ENCODE results near the gene ADTRP.

DNA sequence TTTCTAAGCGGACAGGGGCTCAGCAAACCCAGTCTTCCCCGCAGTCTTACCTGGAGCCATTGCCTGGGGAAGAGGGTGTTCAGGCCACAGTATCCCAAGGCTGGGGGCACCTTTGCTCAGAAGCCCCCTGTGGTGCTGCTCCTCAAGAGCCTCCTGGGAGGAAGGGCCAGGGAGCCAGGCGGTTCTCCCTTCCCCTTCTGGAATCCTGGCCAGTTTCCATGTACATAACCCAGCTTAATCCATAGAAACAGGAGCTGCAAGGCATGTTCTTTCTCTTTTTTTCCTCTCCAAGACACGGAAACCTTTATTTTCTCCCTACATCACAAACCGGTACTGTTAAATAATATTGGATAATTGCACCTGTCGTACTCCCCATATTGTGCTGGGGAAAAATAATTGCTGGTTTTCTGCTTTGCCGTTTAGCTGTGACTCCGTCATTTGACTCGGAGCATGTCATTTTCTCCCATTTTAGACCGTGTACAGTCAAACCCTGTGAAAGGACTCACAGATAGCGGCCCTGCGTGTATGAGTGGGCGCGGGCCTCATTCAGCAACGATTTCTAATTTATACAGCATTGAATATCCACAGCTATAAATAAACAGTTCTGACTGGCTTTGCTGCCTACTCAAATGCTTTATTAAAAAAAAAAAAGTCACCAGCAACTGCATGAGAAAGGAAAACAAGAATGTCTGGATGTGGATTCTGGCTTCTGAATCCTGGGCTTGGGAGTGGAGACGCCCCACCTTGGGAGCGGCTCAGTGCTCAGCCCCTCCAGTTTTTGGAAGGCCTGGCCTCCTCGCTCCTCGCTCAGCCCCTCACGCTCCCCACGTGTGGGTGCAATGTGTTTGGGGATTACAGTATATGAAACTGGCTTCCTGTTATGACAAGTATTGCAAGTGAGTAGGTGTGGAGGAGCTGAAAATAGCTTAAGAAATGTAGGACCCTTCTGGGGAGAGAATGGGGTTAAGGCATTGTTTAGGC lies 67.3 kb downstream of the ADTRP start:
- TF ChIP-seq POLR2AphosphoS5 (IDR thresholded peaks at IDR 0.05; ENCODE audit: low read depth, low read length) (no peak), CEBPB (IDR thresholded peaks at IDR 0.05; ENCODE audit: low read depth) (no peak), YY1 (IDR thresholded peaks at IDR 0.05; ENCODE audit: extremely low read depth, insufficient replicate concordance, low read depth, low read length) (no peak), ZNF274 (IDR thresholded peaks at IDR 0.05; ENCODE audit: low read depth, low read length) (no peak), FOSL1 (IDR thresholded peaks at IDR 0.05; ENCODE audit: low read depth) (no peak), EGR1 (IDR thresholded peaks at IDR 0.05; ENCODE audit: low read depth) (no peak)
- TF ChIP-seq, protein P1, sequence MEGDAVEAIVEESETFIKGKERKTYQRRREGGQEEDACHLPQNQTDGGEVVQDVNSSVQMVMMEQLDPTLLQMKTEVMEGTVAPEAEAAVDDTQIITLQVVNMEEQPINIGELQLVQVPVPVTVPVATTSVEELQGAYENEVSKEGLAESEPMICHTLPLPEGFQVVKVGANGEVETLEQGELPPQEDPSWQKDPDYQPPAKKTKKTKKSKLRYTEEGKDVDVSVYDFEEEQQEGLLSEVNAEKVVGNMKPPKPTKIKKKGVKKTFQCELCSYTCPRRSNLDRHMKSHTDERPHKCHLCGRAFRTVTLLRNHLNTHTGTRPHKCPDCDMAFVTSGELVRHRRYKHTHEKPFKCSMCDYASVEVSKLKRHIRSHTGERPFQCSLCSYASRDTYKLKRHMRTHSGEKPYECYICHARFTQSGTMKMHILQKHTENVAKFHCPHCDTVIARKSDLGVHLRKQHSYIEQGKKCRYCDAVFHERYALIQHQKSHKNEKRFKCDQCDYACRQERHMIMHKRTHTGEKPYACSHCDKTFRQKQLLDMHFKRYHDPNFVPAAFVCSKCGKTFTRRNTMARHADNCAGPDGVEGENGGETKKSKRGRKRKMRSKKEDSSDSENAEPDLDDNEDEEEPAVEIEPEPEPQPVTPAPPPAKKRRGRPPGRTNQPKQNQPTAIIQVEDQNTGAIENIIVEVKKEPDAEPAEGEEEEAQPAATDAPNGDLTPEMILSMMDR (IDR thresholded peaks at IDR 0.05 in 2 of 3, conservative IDR thresholded peaks at IDR 0.05 in 1 of 3; ENCODE audit: borderline replicate concordance in 1 of 3, insufficient read depth in 1 of 3, low read depth in 2 of 3, low read length in 2 of 3): no peak
- TF ChIP-seq, protein P2, sequence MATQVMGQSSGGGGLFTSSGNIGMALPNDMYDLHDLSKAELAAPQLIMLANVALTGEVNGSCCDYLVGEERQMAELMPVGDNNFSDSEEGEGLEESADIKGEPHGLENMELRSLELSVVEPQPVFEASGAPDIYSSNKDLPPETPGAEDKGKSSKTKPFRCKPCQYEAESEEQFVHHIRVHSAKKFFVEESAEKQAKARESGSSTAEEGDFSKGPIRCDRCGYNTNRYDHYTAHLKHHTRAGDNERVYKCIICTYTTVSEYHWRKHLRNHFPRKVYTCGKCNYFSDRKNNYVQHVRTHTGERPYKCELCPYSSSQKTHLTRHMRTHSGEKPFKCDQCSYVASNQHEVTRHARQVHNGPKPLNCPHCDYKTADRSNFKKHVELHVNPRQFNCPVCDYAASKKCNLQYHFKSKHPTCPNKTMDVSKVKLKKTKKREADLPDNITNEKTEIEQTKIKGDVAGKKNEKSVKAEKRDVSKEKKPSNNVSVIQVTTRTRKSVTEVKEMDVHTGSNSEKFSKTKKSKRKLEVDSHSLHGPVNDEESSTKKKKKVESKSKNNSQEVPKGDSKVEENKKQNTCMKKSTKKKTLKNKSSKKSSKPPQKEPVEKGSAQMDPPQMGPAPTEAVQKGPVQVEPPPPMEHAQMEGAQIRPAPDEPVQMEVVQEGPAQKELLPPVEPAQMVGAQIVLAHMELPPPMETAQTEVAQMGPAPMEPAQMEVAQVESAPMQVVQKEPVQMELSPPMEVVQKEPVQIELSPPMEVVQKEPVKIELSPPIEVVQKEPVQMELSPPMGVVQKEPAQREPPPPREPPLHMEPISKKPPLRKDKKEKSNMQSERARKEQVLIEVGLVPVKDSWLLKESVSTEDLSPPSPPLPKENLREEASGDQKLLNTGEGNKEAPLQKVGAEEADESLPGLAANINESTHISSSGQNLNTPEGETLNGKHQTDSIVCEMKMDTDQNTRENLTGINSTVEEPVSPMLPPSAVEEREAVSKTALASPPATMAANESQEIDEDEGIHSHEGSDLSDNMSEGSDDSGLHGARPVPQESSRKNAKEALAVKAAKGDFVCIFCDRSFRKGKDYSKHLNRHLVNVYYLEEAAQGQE (IDR thresholded peaks at IDR 0.05; ENCODE audit: low read depth): no peak
- TF ChIP-seq, protein P3, sequence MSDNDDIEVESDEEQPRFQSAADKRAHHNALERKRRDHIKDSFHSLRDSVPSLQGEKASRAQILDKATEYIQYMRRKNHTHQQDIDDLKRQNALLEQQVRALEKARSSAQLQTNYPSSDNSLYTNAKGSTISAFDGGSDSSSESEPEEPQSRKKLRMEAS (IDR thresholded peaks at IDR 0.05): no peak

Data from HCT116 (cell line).